Thymus (tissue), 11 donors: ENCODE measurements around the gene GRIK3. TPM values are rescaled to one million over a fixed set of nuclear protein-coding genes. Genes with fewer than 3 reads are reported as not detected.

Experiments
- DNase-seq, 9 donors: peaks; one replicate each; pipeline ENCODE4 v3.0.0-alpha.2; 2013; ENCODE audit warnings: low spot score in 9 of 9, low read depth in 6 of 9, missing footprints in 1 of 9
- H3K27ac ChIP-seq, 2 donors: one replicate each; pipeline ENCODE4 v1.5.1; 2013; ENCODE audit warnings: control low read depth in 1 of 2, low read depth in 1 of 2, low read length in 1 of 2, mild to moderate bottlenecking in 1 of 2, moderate library complexity in 1 of 2
- H3K27me3 ChIP-seq, 2 donors: one replicate each; pipeline ENCODE4 v1.5.1; 2013; ENCODE audit warnings: low read length in 1 of 2; ENCODE audit not compliant: control insufficient read depth in 2 of 2, insufficient read depth in 1 of 2
- H3K36me3 ChIP-seq, 2 donors: one replicate each; pipeline ENCODE4 v1.5.1; 2013; ENCODE audit warnings: low read length in 1 of 2, mild to moderate bottlenecking in 1 of 2, moderate library complexity in 1 of 2; ENCODE audit not compliant: control insufficient read depth in 2 of 2, insufficient read depth in 2 of 2
- H3K4me1 ChIP-seq, 2 donors: one replicate each; pipeline ENCODE4 v1.5.1; 2013; ENCODE audit warnings: low read length in 2 of 2; ENCODE audit not compliant: control insufficient read depth in 2 of 2, insufficient read depth in 2 of 2
- H3K4me3 ChIP-seq, 2 donors: one replicate each; pipeline ENCODE4 v1.5.1; 2013; ENCODE audit warnings: low read length in 2 of 2, control low read depth in 1 of 2, mild to moderate bottlenecking in 1 of 2
- H3K9me3 ChIP-seq, 2 donors: one replicate each; pipeline ENCODE4 v1.5.1; 2013; ENCODE audit warnings: low read length in 1 of 2, mild to moderate bottlenecking in 1 of 2; ENCODE audit not compliant: control insufficient read depth in 2 of 2, insufficient read depth in 1 of 2
- WGBS: extraction: QIAGEN DNeasy Blood & Tissue Kit; methylation state at CpG from one replicate; pipeline ENCODE4 v1.1.7; 2013; 5-methylcytosine and 5-hydroxymethylcytosine counted together
- polyA plus RNA-seq: library from polyadenylated mRNA; stranded (reverse); fragments of 200-250 nt; gene quantifications from one replicate; pipeline ENCODE4 v1.2.3, GENCODE V29; 2013
- total RNA-seq: library from RNA; stranded (reverse); fragments of 120-200 nt; gene quantifications from one replicate; pipeline ENCODE4 v1.2.4, GENCODE V29; 2013
- donor health status: healthy.

Gene GRIK3
- total and polyA plus RNA-seq, 2 donors: 0.05 to 0.16 TPM

- no peak for DNase-seq
- Histone ChIP-seq H3K9me3 (no peaks in the 10 kb centered on the region), H3K36me3 (no peaks in the 10 kb centered on the region), H3K27ac (no peak overlapping the region), H3K4me3 (no peak overlapping the region), H3K4me1 (no peaks in the 10 kb centered on the region), H3K27me3 (no peaks in the 10 kb centered on the region)
- WGBS: 92% methylated on average over 5 of the region's 5 CpGs
These were observed 18.9 kb upstream of the GRIK3 start for GRCh38 chr1:37053173-37053572.

GRCh38 chr1:37052120-37052519 lies 17.8 kb upstream of the GRIK3 start:
- Histone ChIP-seq H3K4me1 (no peaks in the 10 kb centered on the region), H3K36me3 (no peaks in the 10 kb centered on the region), H3K27me3 (no peaks in the 10 kb centered on the region), H3K27ac (no peak overlapping the region), H3K4me3 (no peak overlapping the region), H3K9me3 (no peaks in the 10 kb centered on the region)
- DNase-seq: no peak
- 74% methylated on average over 1 of the region's 1 CpG for WGBS

- Histone ChIP-seq H3K27ac (no peak overlapping the region), H3K4me3 (no peak overlapping the region), H3K27me3 (no peaks in the 10 kb centered on the region), H3K4me1 (no peaks in the 10 kb centered on the region), H3K36me3 (no peaks in the 10 kb centered on the region), H3K9me3 (no peaks in the 10 kb centered on the region)
- no peak for DNase-seq
- 75% methylated on average over 7 of the region's 7 CpGs for WGBS
These were observed 17.0 kb upstream of the GRIK3 start for GRCh38 chr1:37051346-37051745.

- H3K27ac ChIP-seq: no peak overlapping the region
- H3K4me3 ChIP-seq: no peak overlapping the region
- no peaks in the 10 kb centered on the region for H3K36me3 ChIP-seq
- H3K9me3 ChIP-seq: no peaks in the 10 kb centered on the region
- no peaks in the 10 kb centered on the region for H3K27me3 ChIP-seq
- WGBS: 85% methylated on average over 19 of the region's 19 CpGs
- H3K4me1 ChIP-seq: no peaks in the 10 kb centered on the region
- no peak for DNase-seq
These were observed 13.2 kb upstream of the GRIK3 start for GRCh38 chr1:37047542-37047941.

DNA sequence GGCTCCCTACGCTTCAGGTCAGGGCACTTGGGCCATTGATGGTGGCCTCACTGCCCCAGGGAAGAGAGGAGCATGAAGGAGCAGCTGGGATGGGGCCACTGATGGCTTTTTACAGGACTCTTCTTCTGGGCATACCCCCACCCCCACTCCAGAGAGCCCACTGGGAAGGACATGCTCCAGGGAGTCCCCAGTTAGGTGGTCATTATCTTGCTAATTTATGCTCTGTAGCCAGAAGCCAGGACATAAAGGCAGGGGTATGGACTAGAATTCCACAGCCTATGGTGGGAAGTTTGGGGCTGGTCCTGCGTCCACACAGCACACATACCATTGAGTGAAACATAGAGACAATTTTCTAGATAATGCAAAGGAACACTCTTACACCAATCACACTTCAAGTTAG lies 8.8 kb upstream of the GRIK3 start:
- Histone ChIP-seq H3K4me1 (no peaks in the 10 kb centered on the region), H3K27ac (no peak overlapping the region), H3K9me3 (no peaks in the 10 kb centered on the region), H3K27me3 (peaks cover 5 to 20% of the 10 kb centered on the region in 2 donors), H3K4me3 (no peak overlapping the region), H3K36me3 (no peaks in the 10 kb centered on the region)
- 63% methylated on average over 2 of the region's 2 CpGs for WGBS
- DNase-seq: no peak

DNA sequence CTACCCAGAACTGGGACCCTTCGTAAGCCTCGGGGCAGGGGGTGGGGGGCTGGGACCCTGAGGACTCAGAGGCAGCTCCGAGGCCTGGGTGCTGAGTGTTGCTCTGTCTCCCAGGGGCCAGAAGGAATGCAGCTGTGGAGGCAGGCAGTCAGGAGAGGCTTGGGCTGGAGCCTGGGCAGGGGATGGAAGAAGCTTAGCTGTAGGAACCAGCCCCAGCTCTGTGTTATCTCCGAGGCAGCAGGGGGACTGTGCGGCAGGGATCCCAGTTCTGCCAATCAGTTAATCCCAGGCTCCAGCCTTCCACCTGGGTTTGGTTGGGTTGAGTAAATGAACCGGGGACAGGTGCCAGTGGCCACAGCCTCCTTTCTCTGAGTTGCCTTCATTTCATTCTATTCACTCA lies 8.2 kb upstream of the GRIK3 start:
- Histone ChIP-seq H3K4me3 (no peak overlapping the region), H3K36me3 (no peaks in the 10 kb centered on the region), H3K4me1 (no peaks in the 10 kb centered on the region), H3K9me3 (no peaks in the 10 kb centered on the region), H3K27me3 (peaks cover 5 to 26% of the 10 kb centered on the region in 2 donors), H3K27ac (no peak overlapping the region)
- WGBS: 70% methylated on average over 6 of the region's 6 CpGs
- no peak for DNase-seq

- Histone ChIP-seq H3K27ac (no peak overlapping the region), H3K4me1 (no peaks in the 10 kb centered on the region), H3K9me3 (no peaks in the 10 kb centered on the region), H3K27me3 (peaks cover 10 to 35% of the 10 kb centered on the region in 2 donors), H3K4me3 (no peak overlapping the region), H3K36me3 (no peaks in the 10 kb centered on the region)
- WGBS: 76% methylated on average over 2 of the region's 2 CpGs
- no peak for DNase-seq
These were observed 7.2 kb upstream of the GRIK3 start for GRCh38 chr1:37041483-37041882.

GRCh38 chr1:37040773-37041172 lies 6.5 kb upstream of the GRIK3 start:
- DNase-seq: no peak
- WGBS: 57% methylated on average over 4 of the region's 4 CpGs
- H3K4me1 ChIP-seq: no peaks in the 10 kb centered on the region
- H3K9me3 ChIP-seq: no peaks in the 10 kb centered on the region
- no peaks in the 10 kb centered on the region for H3K36me3 ChIP-seq
- peaks cover 14 to 42% of the 10 kb centered on the region in 2 donors for H3K27me3 ChIP-seq
- no peak overlapping the region for H3K27ac ChIP-seq
- no peak overlapping the region for H3K4me3 ChIP-seq

- DNase-seq: no peak
- Histone ChIP-seq H3K36me3 (no peaks in the 10 kb centered on the region), H3K4me1 (no peaks in the 10 kb centered on the region), H3K4me3 (no peak overlapping the region), H3K9me3 (no peaks in the 10 kb centered on the region), H3K27me3 (peaks cover 19 to 48% of the 10 kb centered on the region in 2 donors), H3K27ac (no peak overlapping the region)
- 34% methylated on average over 3 of the region's 3 CpGs for WGBS
These were observed 5.9 kb upstream of the GRIK3 start for GRCh38 chr1:37040261-37040660.
